GM21737 (cell line): ENCODE data around the gene AMOTL2.

Source experiments
- ATAC-seq: cut with Tn5 transposase; IDR thresholded peaks from one replicate; pipeline ENCODE4 v1.9.1; 2021; ENCODE audit warnings: mild to moderate bottlenecking, moderate library complexity; ENCODE audit not compliant: unreplicated experiment

AMOTL2 gene

DNA sequence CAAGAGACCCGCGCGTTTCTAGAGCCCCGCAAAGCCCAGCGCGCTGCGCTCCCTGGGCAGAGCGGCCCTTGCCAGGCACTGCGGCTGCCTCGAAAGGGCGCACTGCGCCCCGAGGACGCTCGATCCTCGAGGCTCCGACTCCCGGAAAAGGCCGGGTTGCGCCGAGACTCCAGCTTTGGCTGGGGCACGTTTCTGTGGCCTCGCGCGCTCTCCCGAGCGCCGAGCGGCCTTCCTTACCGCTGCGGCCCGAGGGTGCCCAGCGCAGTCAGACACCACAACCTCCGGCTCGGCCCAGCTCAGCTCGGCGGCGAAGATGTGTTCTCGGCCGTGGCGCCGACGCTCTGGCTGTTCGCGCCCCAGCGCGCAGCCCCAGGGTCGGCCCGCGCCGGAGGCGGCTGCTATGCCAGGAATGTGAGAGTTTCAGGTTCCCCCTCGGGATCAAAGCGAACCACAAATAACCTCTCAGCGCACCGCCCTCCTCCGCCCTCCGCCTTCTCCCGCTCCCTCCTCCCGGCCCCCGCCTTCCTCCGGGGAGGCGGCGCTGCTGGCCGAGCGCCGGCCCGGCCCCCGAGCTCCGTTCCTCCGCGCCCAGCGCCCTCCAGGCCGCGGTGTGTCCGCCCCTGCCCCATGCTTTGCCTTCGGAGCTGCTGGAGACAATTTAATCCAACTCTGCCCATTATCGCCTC, at the start of gene AMOTL2:
AMOTL2 (minus strand) TSS at position 343 of the 686 bp plus-strand sequence. CDS start 3,014 bp downstream, outside the sequence.
- no peak for ATAC-seq

DNA sequence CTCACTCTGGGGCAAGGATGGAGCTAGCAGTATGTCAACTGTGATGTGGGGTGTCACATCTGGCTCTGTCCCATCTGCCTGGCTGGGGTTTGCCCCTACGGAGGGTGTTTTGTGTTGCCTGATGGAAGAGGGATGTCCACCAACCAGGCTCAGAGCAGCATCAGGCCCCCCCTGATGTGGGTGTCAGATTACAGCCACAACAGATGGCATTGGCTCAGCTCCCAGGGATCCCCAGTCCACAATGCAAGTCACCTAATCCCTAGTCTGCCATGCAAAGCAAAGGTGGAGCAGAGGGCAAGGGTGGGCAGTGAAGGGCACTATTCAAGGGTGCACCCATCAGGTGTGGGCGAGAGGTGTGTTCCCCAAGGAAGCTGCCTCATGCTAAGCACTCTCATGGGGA, 48.9 kb upstream of the AMOTL2 start:
- ATAC-seq, result no peak

DNA sequence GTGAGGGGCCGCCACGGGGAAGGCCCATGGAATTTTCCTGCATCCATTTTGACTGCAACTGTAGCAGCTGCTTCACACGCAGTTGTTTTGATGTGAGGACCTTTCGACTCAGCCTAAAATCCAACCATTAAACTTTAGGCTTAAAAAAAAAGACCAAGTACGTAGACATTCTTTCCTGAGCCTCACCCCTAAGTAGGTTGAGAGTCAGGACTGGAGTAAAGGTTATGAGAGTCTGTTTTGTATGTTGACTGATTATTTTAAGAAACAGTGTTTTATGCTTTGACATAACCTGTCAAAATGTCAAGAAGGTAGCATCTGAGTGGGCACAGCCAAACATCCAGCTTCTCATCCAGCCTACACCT, 45.7 kb upstream of the AMOTL2 start:
- no peak for ATAC-seq

DNA sequence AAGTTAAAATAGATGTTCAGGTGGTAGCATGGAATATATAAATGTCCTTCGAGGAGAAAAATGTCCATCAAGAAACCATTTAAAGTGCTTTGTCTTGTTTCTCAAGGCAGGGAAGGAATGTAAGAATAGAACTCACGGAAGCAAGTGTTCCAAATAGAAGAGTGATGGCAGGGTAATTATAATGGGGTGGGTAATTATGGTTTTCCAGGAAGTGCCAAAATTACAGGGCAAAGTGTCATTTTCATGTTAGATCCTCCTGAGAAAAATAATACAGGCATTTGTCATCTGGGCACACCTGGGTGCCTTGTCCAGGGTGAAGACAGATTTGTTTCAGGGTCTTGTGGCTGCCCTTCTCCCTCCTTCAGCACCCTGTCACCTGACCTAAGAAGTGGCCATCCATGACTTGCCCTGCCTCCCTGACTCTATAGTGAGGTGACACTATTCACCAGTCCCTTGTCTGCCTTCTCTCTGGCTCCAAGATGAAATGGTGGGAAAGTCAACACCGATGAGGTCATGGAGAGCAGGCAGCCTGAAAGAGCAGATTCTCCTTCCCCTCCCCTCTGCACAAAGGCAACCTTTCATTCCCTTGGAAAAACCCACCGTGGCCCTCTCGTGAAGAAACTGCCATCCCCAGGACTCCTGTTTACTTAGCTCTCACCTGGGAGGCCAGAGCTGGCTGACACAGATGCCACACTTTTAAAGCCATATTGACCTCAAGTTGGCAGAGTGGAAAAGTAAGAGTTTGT, 45.1 kb upstream of the AMOTL2 start:
- ATAC-seq, result no peak

DNA sequence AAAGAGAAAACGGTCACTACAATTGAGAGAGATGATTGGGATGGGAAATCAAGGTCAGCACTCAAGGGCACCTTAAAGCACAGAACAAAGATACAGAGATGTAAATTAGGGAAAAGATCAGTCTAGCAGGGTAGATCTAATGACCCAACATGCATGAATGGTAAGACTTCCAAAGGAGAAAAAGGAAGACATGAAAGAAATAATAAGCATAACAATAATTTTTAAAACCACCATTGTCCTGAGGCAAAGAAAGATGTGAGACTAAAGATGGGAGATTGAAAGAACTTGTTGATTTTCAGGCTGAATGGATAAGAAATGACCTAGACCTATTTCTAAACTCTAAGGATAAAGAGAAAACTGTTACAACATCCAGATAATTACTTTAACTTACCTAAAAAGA, 34.8 kb upstream of the AMOTL2 start:
- ATAC-seq, result no peak

DNA sequence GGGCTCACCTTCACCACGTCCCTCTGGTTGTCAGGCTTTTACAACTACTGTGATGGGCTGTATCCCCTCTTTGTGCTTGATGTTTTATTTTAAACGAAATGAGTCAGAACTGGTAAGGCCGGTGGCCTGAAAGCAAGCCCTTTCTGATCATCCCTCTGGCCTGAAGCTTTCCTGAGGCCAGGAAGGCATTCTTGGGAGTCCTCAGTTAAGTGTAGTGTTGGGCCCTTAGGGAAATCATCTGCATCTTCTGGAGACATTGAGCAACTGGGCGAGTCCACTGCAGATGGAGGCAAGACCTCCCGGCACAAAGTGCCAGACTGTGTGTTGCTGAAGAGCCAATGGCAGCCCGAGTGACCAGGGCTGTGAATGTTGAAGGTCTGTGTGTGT, 33.0 kb upstream of the AMOTL2 start:
- no peak for ATAC-seq

DNA sequence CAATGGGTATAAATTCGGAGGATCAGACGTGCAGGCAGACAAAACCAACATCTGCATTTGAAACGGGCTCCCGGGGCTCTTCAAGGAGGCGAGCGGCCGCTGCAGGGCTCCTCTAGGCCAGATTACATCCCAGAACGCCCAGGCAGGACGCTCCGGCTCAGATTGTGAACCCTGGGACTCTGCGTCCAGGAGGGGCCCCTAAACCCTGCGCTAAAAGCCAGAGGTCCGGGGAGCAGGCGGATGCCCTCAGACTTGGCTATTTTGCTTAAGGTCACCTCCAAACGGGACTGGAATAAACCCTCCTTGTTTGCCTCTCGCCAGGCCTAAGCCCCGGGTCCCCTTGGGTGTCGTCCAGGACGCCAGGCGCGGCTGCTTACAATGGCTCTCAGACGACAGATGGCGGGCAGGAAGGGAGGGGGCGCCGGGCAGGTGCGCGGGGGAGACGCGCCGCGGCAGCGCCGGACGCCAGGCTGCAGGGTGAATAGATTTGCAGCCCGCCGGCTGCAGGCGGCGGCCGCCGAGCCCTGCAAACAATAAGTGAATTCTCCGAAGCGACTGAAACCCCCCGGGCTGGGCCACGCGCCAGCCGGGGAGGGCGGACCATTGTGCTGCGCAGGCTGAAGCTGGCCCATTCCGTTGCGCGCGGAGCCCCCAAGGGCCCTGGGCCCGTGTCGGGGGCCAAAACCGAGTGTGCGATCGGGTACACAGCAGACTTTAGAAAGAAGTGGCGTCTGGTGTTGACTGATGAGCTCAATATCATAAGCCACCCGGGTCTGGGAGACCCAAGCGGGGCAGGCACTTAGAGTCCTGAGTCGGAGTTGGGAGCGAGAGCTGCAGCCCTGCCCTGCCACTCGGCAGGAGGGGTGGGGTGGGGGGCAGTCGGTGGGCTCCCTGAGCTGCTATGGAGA, 32.3 kb upstream of the AMOTL2 start:
- no peak for ATAC-seq

DNA sequence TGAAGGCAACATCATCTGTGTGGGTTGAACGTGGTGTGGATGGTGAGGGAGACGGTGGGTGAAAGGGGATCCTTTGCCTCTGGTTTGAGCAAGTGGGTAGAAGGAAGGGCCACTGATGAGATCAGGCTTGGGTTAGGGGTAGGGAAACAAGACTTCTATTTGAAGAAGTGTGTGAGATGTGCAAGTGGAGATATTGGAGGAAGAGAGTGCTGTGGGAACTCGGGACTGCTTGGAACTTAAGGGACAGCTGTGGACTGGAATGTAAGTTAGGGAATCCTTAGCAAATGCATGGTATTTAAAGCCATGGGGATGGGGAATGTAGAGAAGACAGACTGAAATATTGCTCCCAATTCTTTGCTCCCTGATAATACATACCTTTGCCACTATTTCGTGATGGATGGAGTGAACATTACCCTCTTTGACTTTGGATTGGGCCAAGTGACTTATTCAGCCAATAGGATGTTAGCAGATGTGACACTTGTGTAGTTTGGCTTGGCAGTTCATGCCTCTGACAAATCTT, 30.2 kb upstream of the AMOTL2 start:
- no peak for ATAC-seq

DNA sequence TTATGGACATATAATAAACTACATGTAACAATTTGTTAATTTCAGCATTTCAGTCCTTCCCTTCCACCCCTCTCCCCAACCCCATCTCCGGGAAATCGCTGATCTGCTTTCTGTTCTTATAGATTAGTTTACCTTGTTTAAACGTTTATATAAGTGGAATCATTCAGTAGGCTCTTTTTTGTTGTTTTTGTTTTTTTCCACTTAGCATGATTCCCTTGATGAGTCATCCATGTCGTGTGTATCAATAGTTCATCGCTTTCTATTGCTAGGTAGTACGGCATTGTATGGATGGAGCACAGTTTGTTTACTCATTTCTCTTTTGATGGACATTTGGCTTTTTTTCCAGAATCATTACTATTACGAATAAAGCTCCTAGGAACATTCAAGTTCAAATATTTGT, 23.5 kb upstream of the AMOTL2 start:
- no peak for ATAC-seq

DNA sequence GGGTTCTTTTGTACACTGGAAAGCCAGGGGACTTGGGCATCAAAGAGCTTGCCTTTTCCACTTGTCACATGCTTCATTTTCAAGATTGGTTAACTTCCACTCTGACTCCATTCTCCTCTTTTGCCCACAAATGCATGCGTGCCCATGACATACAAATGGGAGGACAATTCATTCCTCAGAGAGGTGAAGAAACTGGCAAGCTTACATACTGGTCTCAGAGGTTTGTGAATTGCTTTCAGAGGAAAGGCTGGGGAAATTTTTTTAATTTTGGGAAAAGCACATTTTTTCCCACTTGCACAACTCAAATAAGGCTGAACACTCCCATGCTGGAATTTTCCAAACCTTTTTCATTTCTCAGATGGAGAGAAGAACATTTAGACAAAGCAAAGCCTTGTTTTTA, 20.9 kb upstream of the AMOTL2 start:
- ATAC-seq, result no peak

DNA sequence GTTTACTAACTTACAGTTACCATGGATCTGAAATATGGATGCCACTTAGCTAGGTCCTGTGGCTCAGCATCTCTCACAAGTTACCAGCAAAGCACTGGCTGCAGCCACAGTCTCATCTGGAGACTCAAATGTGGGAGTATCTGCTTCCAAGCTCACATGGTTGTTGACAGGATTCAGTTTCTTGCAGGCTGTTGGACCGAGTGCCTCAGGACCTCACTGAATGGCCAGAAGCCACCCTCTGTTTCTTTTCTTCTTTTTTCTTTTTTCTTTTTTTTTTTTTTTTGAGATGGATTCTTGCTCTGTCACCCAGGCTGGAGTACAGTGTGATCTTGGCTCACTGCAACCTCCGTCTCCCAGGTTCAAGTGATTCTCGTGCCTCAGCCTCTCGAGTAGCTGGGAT, 20.1 kb upstream of the AMOTL2 start:
- no peak for ATAC-seq

DNA sequence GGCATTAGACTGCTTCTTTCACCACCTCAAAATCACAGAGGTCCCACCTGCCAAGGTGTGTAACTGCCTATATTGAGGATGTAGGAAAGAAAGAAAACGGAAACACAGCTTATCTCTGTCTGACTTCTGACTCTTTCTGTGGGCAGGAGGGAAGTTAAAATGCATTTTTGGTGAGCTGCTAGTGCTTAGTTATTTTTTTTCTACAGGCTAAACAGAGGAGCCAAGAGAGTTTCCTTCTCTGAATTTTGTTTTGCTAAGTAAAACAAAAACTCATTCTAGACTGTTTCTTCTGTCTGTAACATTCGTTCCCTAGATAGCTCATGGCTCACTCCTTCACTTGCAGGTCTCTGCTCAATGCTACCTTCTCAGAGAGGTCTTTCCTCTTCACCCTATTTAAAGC, 18.8 kb upstream of the AMOTL2 start:
- no peak for ATAC-seq

DNA sequence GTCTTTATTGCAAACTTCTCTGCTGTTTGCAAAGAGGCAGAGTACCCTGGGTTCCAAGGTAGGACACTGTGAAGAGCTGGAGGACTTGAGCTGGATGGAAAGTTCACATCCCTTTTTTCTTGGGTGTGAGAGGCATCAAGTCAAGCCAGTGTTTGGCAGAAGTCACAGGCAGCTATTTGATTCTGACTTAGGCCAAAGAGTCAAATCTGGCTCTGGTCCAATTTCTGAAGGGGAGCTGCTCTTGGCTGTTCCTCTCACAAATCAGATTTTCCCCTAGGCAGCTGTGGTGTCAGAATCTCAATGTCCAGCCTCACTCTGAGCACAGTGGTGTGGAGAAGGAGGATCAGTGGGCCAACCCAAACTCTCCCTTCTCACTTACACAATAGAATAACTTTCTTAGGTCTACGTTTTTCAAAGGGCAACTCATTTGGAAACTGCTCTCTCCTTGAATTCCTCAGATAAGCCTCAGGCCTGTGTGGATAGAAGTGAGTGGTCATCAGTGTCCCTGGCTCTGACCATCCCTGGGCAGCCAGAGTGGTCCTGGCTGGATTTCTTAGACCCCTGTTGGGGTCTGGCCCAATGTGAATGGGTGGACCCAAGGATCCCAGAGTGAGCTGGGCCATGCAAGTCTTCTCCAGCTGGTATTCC, 18.2 kb upstream of the AMOTL2 start:
- ATAC-seq, result no peak

DNA sequence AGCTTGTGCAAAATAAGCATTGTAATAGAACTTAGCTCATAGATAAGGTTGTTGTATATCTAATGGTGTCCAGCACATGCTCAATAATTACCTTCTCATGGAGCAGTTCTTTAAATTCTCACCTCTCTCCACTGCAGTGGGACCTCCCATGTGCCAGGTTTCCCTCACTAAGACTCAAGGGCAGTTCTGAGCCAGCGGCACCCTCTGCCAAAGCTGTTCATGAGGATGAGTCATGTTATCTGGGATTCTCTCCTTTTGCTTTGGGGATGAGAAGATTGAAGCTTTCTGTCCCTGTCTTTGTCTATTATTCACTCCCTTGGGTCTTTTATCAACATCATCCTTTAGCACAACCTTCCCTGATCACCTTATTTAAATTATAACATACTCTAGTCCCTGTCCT, 15.6 kb upstream of the AMOTL2 start:
- ATAC-seq, result no peak

DNA sequence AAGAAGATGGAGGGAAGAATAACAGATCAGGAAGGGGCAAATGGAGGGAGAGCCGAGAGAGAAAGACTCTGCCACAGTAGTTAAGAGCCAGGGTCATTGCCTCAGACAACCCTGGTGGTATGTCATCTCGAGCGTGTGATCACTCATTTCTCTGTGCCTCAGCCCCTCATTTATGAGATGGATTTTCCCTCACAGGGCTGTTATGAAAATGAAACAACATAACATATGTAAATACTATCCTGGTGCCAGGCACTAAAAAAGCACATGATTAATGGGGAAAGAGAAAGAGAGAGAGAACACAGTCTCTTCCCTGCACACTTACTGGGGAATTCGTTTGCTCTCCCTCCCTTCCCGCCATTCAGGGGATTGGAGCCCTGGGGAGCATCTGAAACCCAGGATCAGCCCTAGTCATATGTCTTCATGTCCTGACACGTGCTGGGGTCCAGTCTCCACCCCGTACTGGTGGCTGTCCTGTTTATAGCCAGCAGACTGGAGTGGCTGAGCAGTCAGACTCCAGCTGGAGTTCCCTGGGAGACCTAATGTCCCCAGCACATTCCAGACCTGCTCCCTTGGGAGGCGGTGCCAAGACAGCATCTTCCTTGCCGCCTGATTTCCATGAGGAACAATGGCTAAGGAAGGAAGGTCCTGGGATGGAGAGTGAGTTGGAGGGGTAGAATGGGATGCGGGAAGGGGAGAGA, 14.7 kb upstream of the AMOTL2 start:
- ATAC-seq, result no peak

DNA sequence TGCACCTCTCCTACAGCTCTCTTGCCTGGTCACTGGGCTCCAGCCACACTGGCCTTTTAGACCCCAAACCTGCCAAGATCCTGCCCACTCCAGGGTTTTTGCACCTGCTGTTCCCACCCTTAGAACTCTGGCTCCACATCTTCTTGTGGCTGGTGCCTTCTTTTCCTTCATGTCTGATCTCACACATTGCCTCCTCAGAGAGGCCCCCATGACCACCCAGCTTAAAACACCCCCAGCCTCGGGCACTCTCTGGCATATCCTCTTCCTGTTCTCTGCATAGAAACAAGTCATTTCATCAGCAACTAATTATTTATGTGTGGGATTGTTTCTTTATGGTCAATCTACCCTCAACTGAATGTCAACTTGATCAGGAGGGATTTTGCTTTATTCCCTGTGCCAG, 14.0 kb upstream of the AMOTL2 start:
- no peak for ATAC-seq

DNA sequence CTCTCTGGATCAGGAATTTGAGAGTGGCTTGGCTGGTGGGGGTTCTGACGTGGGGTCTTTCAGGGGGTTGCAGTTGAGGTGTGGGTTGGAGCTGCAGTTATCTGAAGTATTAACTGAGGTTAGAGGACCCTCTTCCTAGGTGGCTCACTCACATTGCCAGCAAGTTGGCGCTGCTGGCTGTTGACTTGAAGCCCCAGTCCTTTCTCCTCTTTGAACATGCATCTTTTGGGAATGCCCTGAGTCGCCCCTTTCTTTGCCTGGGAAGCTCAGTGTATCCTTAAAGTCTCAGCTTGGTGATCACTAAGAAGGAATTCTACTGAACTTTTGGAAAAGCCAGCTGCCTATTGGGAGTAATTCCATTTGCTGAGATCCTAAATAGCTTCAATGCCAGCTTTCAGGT, 13.0 kb upstream of the AMOTL2 start:
- no peak for ATAC-seq

DNA sequence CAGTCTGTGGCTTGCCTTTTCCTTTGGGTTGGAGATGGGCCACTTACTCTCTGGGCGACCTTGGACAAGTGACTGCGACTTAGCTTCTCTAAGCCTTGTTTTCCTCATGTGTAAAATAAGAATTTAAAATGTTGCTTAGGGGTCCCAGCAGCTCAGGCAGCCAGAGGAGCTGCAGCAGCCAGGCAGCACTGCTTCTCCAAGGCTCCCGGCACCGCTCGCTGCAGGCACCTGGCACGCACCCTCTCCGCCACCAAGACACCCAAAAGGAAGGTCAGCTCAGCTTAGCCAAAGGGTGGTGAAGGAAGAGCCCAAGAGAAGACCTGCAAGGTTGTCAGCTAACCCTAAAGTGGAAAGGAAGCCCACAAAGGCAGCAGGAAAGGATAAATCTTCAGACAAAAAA, 10.7 kb upstream of the AMOTL2 start:
- ATAC-seq, result no peak

DNA sequence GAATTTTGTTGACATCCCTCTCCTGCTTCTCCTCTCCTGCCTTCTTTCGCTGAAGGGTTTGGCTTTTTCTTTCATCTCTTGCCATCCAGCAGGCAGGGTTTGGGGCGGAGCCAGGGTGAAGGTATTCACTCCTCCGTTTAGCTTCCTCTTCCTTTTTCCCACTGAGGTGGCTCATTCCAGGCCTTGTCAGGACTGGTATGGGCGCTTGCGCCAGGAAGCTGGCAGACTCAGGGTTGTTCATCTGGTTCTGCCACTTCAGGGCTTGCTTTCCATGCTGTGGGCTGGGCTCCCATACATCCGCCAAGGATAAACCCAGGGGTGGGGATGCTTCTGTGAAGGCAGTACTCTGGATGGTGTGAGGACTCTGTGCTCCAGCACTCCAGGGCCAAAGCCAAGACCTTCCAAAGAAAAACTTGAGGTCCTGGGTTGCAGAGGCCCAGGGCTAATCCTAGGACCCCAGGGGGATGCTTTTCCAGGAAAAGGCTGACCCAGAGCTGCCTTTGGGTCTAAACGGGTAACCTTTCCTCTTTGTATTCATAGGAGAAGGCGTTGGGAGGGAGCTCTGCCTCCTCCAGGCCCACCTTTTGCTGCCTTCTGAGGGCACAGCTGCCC, 7.7 kb upstream of the AMOTL2 start:
- no peak for ATAC-seq

DNA sequence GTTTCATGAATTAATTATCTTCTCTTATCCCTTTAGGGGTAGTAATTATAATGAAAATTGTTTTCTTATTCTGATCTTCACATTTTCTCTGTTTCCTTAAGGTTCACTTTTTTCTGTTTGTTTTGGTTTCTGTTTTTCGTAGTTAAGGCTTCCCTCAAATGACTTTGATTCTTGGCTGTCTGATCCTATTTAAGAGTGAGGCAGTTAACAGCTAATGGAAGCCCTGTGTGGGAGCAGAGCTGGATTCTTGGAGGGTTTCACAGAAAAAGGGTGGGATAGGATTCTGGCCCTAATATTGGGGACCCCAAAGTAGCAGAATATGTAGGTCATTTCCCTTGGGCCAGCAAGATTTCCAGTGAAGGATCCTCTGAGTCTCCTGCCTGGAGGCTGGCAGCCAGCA, 6.8 kb upstream of the AMOTL2 start:
- ATAC-seq, result no peak
